Adipose tissue (tissue), 3 donors: ENCODE data around the gene PCDHGA5. TPM values are rescaled to one million over a fixed set of nuclear protein-coding genes. Genes with fewer than 3 reads are reported as not detected.
"Not testable (repeated sequence)": the region's sequence is repeated elsewhere in the genome, so short reads cannot be mapped to it uniquely, and the experiment has no call there.

Source experiments
- H3K27ac ChIP-seq: one replicate; pipeline ENCODE4 v1.5.1; 2013; ENCODE audit warnings: low read depth, low read length
- WGBS, 3 donors: extraction: QIAGEN DNeasy Blood & Tissue Kit; methylation state at CpG; one replicate each; pipeline ENCODE4 v1.1.7; 2013; 5-methylcytosine and 5-hydroxymethylcytosine counted together
- polyA plus RNA-seq, 3 donors: library from polyadenylated mRNA; stranded (reverse); fragments of 200-250 nt; gene quantifications; one replicate each; pipeline ENCODE4 v1.2.3, GENCODE V29; 2013
- donor health status: healthy with polysubstance abuse.
- donor health status: Bipolar disorder and iron deficiency.
- donor health status: healthy.

Gene PCDHGA5
- polyA plus RNA-seq, 3 donors, result 0.34 to 0.52 (median 0.43) TPM

DNA sequence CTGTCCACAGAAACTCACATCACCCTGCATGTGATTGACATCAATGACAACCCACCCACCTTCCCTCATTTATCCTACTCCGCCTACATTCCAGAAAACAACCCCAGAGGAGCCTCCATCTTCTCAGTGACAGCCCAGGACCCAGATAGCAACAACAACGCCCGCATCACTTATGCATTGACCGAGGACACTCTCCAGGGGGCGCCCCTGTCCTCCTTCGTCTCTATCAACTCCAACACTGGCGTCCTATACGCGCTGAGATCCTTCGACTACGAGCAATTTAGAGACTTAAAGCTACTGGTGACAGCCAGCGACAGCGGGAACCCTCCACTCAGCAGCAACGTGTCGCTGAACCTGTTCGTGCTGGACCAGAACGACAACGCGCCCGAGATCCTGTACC lies 18.6 kb upstream of the PCDHGA5 start:
- 29 to 38% (median 32%) methylated on average over 20 of the region's 20 CpGs for WGBS, 3 donors
- H3K27ac ChIP-seq, result no peak overlapping the region

DNA sequence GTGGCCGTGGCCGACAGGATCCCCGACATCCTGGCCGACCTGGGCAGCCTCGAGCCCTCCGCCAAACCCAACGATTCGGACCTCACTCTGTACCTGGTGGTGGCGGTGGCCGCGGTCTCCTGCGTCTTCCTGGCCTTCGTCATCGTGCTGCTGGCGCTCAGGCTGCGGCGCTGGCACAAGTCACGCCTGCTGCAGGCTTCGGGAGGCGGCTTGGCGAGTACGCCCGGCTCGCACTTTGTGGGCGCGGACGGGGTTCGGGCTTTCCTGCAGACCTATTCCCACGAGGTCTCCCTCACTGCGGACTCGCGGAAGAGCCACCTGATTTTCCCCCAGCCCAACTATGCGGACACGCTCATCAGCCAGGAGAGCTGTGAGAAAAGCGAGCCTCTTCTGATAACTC lies 17.9 kb upstream of the PCDHGA5 start:
- not testable (repeated sequence) for H3K27ac ChIP-seq
- WGBS, 3 donors, result 37 to 42% (median 39%) methylated on average over 20 to 24 of the region's 35 CpGs

DNA sequence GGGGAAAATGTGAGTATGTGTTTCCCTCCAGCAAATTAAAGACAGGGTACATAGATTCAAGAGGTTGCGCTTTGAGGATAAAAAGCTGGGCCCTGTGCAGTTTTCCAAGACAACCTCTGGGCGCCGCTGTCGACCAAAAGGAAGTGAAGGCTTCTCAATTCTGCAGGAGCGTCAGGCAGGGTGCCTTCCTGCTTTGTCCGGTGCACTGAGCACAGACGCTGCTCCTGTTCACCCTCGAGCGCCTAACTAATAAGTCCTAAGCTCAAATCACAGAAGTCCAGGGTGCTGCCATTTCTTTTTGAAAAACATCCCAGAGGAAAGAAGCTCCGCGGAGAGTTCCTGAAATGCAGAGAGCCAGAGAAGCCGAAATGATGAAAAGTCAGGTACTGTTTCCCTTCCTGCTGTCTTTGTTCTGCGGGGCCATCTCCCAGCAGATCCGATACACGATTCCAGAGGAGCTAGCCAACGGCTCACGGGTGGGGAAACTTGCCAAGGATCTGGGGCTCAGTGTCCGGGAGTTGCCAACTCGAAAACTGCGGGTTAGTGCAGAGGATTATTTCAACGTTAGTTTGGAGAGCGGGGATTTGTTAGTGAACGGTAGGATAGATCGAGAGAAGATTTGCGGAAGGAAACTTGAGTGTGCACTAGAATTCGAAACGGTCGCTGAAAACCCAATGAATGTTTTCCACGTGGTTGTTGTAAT lies 13.9 kb upstream of the PCDHGA5 start, which contains the start of gene PCDHGB1:
TSS of gene PCDHGB1 (plus strand) at position 183 of the 703 bp plus-strand sequence. CDS start at position 345, 162 bp downstream.
- WGBS, 3 donors, result 19 to 25% (median 23%) methylated on average over 29 of the region's 29 CpGs
- H3K27ac ChIP-seq, result no peak within 1 kb of the TSS

DNA sequence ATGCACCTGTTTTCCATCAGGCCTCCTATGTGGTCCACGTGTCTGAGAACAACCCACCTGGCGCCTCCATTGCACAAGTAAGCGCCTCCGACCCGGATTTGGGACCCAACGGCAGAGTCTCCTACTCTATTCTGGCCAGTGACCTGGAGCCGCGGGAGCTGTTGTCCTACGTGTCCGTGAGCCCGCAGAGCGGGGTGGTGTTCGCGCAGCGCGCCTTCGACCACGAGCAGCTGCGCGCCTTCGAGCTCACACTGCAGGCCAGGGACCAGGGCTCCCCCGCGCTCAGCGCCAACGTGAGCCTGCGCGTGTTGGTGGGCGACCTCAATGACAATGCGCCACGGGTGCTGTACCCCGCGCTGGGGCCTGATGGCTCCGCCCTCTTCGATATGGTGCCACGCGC lies 12.4 kb upstream of the PCDHGA5 start:
- no peak overlapping the region for H3K27ac ChIP-seq
- 32 to 35% (median 34%) methylated on average over 31 to 32 of the region's 36 CpGs for WGBS, 3 donors

DNA sequence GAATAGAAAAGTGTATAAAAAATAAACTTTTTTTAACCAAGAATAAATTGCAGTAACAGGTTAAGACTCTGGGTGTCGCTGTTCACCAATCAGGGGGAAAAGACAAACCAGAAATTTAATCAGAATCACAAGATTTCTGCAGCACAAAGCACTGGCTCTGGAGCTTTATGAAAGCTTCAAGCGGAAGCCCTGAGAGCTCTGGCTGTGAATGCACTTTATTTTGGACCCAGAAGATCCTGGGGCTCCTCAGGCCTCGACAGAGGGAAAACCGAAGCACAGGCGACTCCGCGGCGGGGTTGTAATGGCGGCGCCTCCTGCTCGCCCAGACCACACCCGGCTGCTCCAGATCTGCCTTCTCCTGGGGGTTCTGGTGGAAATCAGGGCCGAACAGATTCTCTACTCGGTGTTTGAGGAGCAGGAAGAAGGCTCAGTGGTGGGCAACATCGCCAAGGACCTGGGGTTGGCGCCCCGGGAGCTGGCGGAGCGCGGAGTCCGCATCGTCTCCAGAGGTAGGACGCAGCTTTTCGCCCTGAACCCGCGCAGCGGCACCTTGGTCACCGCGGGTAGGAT lies 9.0 kb upstream of the PCDHGA5 start, which contains the start of gene PCDHGA4:
TSS of gene PCDHGA4 (plus strand) at position 122 of the 570 bp plus-strand sequence. CDS start at position 209, 87 bp downstream.
- WGBS, 3 donors, result 14 to 15% (median 15%) methylated on average over 29 of the region's 29 CpGs
- H3K27ac ChIP-seq, result no peak within 1 kb of the TSS

DNA sequence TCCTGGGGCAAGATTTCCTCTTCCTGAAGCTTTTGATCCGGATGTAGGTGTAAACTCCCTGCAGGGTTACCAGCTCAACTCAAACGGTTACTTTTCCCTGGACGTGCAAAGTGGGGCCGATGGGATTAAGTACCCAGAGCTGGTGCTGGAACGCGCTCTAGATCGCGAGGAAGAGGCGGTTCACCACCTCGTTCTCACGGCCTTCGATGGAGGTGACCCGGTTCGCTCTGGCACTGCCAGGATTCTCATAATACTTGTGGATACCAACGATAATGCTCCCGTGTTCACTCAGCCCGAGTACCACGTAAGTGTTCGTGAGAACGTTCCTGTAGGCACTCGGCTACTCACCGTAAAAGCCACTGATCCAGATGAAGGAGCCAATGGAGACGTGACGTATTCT lies 8.3 kb upstream of the PCDHGA5 start:
- H3K27ac ChIP-seq, result no peak overlapping the region
- 47 to 50% (median 48%) methylated on average over 24 of the region's 24 CpGs for WGBS, 3 donors

DNA sequence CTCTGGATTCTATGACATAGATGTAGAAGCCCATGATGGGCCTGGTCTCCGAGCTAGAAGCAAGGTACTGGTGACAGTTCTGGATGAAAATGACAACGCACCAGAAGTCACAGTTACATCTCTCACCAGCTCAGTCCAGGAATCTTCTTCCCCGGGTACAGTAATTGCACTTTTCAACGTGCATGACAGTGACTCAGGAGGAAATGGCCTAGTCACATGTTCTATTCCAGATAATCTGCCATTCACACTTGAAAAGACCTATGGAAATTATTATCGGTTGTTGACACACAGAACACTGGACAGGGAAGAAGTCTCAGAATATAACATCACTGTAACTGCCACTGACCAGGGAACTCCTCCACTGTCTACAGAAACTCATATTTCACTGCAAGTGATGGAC lies 7.8 kb upstream of the PCDHGA5 start:
- H3K27ac ChIP-seq, result no peak overlapping the region
- 68 to 72% (median 69%) methylated on average over 5 of the region's 5 CpGs for whole genome bisulfite sequencing, 3 donors

DNA sequence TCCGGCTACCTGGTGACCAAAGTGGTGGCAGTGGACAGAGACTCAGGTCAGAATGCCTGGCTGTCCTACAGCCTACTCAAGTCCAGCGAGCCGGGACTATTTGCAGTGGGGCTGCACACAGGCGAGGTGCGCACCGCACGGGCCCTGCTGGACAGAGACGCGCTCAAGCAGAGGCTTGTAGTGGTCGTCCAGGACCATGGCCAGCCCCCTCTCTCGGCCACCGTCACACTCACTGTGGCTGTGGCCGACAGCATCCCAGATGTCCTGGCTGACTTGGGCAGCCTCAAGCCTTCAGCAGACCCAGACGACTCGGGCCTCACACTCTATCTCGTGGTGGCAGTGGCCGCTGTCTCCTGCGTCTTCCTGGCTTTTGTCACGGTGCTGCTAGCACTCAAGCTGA lies 7.0 kb upstream of the PCDHGA5 start:
- WGBS, 3 donors, result 40 to 48% (median 43%) methylated on average over 19 of the region's 19 CpGs
- no peak overlapping the region for H3K27ac ChIP-seq

DNA sequence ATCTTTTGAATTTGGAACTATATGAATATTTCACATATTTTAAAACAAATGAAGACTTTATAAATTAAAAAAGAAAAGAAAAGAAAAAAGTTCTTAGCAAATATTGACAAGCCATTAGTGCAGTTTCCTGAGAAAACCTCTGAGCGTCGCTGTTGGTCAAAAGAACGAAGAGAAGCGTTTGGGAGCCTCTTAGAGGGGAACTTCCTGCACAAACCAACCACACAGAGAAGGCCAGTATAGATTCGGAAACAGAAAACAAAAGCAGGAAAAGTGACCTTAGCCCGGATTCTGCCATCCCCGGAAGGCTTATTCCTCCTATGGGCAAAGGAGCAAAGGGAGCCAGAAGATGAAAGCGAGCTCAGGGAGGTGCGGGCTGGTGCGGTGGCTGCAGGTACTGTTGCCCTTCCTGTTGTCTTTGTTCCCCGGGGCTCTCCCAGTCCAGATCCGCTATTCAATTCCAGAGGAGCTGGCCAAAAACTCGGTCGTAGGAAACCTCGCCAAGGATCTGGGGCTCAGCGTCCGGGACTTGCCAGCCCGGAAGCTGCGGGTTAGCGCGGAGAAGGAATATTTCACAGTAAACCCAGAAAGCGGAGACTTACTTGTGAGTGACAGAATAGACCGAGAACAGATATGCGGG lies 4.1 kb upstream of the PCDHGA5 start, which contains the start of gene PCDHGB2:
TSS of gene PCDHGB2 (plus strand) at position 205 of the 637 bp plus-strand sequence. CDS start at position 347, 142 bp downstream.
- H3K27ac ChIP-seq, result no peak within 1 kb of the TSS
- WGBS, 3 donors, result 13 to 19% (median 17%) methylated on average over 24 of the region's 24 CpGs

DNA sequence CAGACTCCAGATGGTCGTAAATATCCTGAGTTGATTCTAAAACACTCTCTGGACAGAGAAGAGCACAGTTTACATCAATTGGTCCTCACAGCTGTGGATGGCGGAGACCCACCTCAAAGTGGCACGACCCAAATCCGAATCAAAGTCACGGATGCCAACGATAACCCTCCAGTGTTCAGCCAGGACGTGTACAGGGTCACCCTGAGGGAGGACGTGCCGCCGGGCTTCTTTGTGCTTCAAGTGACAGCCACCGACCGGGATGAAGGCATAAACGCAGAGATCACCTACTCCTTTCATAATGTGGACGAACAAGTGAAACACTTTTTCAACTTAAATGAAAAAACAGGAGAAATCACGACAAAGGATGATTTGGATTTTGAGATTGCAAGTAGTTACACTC lies 3.3 kb upstream of the PCDHGA5 start:
- WGBS, 3 donors, result 29 to 39% (median 33%) methylated on average over 15 of the region's 15 CpGs
- H3K27ac ChIP-seq, result no peak overlapping the region

DNA sequence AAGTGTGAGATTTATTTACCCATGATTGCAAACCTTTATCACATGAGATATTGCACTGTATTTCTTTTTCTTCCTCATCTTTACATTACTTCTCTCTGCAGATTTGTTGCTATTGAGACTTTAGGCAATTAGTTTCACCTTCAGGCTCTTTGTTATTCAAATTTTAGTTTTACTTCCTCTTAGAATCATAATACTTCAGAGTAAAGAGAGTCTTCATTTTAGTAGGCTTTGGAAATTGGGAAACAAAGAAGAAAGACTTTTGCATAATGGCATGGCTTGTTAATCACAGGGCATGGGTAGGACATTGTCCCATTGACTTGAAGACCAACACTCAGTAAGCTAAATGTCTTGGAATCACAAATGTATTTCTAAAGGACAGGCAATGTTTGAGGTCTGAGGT lies 1.2 kb upstream of the PCDHGA5 start:
- no peak overlapping the region for H3K27ac ChIP-seq

DNA sequence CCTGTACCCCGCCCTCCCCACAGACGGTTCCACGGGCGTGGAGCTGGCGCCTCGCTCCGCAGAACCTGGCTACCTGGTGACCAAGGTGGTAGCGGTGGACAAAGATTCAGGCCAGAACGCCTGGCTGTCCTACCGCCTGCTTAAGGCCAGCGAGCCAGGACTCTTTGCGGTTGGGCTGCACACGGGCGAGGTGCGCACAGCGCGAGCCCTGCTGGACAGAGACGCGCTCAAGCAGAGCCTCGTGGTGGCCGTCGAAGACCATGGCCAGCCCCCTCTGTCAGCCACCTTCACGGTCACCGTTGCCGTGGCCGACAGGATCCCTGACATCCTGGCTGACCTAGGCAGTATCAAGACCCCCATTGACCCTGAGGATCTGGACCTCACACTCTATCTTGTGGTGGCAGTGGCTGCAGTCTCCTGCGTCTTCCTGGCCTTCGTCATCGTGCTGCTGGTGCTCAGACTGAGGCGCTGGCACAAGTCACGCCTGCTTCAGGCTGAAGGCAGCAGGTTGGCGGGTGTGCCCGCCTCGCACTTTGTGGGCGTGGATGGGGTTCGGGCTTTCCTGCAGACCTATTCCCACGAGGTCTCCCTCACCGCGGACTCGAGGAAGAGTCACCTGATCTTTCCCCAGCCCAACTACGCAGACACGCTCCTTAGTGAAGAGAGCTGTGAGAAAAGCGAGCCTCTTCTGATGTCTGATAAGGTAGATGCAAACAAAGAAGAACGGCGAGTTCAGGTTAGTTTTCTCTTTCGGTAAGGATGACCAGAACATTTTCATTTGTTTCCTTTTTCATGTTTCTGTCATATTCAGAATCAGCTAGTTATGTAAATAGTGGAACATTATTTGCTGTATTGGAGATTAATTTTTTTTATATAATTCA lies 2.3 kb downstream of the PCDHGA5 start:
- WGBS, 3 donors, result 30 to 38% (median 33%) methylated on average over 44 to 46 of the region's 46 CpGs
- no peak overlapping the region for H3K27ac ChIP-seq

DNA sequence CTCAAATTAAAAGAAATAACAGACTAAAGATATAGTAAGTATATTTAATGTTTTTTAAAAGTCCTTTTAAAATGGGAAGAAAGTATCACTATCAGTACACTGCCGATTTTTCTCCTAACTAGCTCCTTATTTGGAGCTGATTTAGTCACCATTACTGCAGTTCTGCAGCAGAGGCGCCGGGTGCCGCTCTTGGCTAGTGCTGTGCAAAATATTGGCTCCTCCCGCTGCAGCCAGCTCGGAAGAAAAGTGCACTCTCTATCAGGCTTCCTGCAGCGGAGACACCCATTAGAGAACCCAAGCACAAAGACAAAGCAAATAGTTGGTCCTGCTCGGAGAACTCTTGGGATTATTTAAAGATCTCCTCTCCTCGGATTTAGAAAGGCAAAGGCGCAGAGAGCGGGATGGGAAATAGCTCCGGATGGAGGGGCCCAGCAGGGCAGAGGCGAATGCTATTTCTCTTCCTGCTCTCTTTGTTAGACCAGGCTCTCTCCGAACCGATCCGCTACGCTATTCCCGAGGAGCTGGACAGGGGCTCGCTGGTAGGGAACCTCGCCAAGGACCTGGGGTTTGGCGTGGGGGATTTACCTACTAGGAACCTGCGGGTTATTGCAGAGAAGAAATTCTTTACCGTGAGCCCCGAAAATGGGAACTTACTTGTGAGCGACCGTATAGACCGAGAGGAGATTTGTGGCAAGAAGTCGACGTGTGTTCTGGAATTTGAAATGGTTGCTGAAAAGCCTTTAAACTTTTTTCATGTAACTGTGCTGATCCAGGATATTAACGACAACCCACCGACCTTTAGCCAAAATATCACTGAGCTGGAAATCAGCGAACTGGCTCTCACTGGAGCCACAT lies 6.3 kb downstream of the PCDHGA5 start, which contains the start of gene PCDHGB3:
TSS of gene PCDHGB3 (plus strand) at position 249 of the 855 bp plus-strand sequence. CDS start at position 402, 153 bp downstream.
- H3K27ac ChIP-seq, result no peak within 1 kb of the TSS
- 15 to 18% (median 17%) methylated on average over 32 of the region's 32 CpGs for WGBS, 3 donors

DNA sequence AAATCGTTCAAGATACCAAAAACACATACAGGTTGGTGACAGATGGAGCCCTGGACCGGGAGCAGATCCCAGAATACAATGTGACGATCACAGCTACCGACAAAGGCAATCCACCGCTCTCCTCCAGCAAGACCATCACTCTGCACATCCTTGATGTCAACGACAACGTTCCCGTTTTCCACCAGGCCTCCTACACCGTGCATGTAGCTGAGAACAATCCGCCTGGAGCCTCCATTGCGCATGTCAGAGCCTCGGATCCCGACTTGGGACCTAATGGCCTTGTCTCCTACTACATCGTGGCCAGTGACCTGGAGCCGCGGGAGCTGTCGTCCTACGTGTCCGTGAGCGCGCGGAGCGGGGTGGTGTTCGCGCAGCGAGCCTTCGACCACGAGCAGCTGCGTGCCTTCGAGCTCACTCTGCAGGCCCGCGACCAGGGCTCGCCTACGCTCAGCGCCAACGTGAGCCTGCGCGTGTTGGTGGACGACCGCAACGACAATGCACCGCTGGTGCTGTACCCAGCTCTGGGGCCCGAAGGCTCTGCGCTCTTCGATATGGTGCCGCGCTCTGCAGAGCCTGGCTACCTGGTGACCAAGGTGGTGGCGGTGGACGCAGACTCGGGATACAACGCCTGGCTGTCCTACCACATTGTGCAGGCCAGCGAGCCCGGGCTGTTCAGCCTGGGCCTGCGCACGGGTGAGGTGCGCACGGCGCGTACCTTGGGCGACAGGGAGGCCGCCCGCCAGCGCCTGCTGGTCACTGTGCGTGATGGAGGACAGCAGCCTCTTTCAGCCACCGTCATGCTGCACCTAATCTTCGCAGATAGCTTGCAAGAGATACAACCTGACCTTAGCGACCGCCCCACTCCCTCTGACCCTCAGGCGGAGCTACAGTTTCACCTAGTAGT lies 7.9 kb downstream of the PCDHGA5 start:
- 27 to 34% (median 29%) methylated on average over 69 of the region's 69 CpGs for WGBS, 3 donors
- H3K27ac ChIP-seq, result no peak overlapping the region

DNA sequence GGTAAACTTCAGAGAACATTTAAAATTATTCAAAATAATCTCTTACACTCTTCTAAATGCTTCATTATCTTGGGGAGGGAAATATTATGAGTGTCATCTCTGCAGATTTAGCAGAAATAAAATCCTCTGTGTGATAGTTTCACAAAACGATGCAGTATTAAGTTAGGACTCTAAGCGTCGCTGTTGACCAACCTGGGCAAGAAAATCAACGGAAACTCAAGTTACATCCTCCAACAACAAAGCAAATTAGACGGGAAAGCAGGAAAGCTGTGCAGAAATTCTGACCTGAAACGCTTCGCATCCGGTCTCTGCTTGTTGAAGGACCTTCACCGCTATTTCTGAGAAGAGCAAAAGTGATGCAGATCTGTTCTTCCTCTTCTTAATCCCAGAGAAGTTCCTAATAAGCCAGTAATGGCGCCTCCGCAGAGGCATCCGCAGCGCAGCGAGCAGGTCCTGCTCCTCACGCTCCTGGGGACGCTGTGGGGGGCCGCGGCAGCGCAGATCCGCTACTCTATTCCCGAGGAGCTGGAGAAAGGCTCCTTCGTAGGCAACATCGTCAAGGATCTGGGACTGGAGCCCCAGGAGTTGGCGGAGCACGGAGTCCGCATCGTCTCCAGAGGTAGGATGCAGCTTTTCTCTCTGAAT lies 9.8 kb downstream of the PCDHGA5 start, which contains the start of gene PCDHGA6:
TSS of gene PCDHGA6 (plus strand) at position 219 of the 645 bp plus-strand sequence. CDS start at position 412, 193 bp downstream.
- no peak within 1 kb of the TSS for H3K27ac ChIP-seq
- WGBS, 3 donors, result 10 to 20% (median 17%) methylated on average over 27 of the region's 27 CpGs

DNA sequence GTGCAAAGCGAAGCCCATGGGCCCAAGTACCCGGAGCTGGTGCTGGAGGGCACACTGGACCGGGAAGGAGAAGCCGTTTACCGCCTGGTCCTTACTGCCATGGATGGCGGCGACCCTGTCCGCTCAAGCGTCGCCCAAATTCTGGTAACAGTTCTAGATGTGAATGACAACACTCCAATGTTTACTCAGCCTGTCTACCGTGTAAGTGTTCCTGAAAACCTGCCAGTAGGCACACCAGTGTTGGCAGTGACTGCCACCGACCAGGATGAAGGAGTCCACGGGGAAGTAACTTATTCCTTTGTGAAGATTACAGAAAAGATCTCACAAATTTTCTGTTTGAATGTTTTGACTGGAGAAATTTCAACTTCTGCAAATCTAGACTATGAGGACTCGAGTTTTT lies 10.7 kb downstream of the PCDHGA5 start:
- WGBS, 3 donors, result 53 to 60% (median 55%) methylated on average over 14 of the region's 14 CpGs
- H3K27ac ChIP-seq, result no peak overlapping the region
